ENCODE measurements around the gene RADIL.
"Not testable (repeated sequence)": the region's sequence is repeated elsewhere in the genome, so short reads cannot be mapped to it uniquely, and the experiment has no call there.

Gene RADIL

DNA sequence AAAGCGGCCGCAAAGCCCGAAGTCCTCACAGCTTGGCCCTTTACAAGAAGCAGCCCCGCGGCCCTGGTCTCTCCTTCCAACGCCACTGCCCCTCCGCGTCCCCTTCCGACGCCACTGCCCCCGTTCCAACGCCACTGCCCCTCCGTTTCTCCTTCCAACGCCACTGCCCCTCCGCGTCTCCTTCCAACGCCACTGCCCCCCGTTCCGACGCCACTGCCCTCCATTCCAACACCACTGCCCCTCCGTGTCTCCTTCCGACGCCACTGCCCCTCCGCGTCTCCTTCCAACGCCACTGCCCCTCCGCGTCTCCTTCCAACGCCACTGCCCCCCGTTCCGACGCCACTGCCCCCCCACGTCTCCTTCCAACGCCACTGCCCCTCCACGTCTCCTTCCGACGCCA is 75.0 kb downstream of the RADIL start:
- DNase-seq (ENCODE audit: low read depth), result no peak

DNA sequence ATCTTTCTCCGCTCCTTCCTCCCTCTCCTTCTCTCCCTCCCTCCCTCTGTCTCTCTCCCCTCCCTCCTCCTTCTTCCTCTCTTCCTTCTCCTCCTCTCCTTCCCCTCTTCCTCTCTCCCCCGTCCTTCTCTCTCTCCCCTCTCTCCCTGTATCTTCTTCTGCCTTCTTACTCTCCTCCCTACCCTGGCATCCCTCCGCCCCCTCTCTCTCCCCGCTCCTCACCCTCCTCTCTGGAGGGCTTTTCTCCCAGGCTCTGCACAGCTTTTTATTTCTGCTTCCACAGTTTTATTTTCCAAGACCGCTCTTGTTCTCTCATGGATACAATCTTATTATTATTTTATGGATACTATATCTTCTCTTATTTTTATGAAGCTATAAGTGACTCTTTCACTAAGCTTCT is 75.5 kb downstream of the RADIL start:
- DNase-seq (ENCODE audit: low read depth), result no peak

GRCh38 chr7:4807598-4808016 is 75.9 kb downstream of the RADIL start:
- no peak for DNase-seq (ENCODE audit: low read depth)

- DNase-seq (ENCODE audit: low read depth), result no peak
These were observed 76.4 kb downstream of the RADIL start for GRCh38 chr7:4806983-4807597.

DNA sequence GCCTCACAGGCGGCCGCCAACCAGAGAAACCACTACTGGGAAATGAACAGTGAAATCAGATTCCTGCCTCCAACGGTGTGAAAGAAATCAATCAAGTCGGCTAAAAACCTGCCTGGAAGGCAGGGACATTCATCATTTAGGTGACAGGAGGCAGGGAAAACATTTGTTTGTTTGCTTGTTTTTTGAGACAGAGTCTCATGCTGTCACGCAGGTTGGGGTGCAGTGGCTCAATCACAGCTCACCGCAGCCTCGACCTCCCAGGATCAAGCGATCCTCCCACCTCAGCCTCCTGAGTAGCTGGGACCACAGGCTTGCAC is 77.6 kb downstream of the RADIL start:
- DNase-seq (ENCODE audit: low read depth), result no peak

DNA sequence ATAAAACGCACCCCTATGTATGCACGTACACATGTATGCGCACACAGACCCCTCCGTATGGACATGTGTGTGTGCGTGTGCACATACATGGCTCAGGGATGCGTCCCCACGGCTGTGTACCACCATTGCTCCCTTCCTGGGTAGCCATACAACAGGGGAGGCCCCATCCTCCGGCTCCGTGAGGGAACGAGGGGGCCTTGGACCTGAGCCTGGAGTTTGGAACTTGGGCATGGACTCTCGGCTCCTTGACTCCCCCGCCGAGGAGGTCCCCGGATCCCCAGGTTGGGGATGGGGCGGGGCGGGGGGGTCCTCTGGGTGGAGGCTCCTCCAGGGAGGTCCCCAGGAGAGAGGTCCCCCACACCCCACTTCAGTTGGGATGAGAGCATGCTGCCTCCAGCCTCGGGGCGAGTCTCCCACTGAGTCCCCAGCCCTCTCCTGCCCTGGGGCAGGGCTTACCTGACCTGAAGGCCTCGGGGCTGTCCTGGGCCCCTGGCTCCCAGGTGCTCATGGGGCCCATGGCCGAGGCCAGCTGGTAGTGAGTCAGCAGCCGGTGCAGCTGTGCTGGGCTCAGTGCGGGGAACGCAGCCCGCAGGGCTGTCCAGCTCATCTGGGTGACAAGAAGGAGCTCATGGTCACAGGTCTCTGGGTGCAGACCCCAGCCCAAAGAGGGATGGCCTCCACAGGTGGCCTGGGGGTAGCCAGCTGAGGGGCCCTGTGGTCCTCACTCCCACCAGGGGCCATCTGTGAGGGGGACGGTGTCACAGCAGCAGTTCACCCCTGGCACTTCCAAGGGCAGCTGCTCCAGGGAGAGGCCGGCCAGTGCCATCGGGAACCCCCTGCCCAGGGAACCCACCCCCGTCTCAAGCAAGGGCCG is 78.2 kb downstream of the RADIL start:
- no peak for DNase-seq (ENCODE audit: low read depth)

DNA sequence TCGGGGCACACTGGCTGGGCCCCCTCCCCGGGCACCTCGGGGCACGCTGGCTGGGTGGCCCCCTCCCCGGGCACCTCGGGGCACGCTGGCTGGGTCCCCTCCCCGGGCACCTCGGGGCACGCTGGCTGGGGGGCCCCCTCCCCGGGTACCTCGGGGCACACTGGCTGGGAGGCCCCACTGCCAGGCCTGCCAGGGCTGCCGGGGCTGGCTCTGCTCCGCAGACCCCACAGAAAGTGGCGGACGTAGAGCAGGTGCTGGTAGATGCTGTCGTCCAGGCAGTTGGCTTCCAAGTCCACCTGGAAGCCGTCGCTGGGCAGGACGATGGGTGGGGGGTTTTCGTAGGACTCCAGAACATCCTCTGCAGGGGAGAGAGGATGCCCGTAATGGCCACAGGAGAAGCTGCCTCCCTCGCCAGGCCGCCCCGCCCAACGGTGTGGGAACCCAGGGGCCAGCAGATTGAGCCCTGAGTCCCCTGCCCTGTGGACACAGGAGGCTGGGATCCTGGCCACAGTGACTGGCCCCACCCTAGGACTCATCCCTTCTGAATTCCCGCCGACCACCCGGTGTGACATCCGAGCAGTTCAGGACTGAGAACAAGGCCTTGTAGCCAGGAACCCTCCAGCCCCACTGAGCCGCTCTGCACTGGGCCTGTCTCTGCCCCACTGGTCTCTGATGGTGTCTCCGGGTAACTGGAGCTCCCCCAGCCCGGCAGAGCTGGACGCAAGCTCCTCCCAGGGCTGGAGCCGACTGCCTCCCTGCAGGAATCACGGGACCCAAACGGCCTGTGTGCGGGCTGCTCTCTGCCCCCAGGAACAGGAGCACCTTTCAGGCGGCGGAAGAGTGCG is 79.9 kb downstream of the RADIL start:
- no peak for DNase-seq (ENCODE audit: low read depth)

GRCh38 chr7:4802577-4802976 is 80.9 kb downstream of the RADIL start:
- DNase-seq (ENCODE audit: low read depth), result not testable (repeated sequence)

DNA sequence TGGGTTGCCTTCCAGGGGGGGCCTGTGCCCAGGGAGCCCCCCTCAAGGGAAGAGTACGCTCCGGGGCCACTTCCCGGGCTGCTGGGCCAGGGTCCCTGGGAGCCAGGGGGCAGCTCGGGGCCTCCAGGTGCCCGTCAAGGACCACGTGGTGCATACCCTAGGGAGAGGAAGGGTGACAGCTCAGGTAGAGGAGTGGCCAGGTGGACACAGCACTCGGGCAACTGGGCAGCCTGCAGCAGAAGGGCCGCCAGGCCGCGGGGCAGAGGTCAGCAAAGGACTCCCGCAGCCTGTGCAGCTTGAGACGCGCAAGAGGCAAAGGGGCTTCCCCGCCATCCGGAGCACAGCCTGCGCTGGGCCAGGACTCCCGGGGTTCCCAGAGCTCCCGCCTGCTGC is 81.7 kb downstream of the RADIL start:
- no peak for DNase-seq (ENCODE audit: low read depth)

DNA sequence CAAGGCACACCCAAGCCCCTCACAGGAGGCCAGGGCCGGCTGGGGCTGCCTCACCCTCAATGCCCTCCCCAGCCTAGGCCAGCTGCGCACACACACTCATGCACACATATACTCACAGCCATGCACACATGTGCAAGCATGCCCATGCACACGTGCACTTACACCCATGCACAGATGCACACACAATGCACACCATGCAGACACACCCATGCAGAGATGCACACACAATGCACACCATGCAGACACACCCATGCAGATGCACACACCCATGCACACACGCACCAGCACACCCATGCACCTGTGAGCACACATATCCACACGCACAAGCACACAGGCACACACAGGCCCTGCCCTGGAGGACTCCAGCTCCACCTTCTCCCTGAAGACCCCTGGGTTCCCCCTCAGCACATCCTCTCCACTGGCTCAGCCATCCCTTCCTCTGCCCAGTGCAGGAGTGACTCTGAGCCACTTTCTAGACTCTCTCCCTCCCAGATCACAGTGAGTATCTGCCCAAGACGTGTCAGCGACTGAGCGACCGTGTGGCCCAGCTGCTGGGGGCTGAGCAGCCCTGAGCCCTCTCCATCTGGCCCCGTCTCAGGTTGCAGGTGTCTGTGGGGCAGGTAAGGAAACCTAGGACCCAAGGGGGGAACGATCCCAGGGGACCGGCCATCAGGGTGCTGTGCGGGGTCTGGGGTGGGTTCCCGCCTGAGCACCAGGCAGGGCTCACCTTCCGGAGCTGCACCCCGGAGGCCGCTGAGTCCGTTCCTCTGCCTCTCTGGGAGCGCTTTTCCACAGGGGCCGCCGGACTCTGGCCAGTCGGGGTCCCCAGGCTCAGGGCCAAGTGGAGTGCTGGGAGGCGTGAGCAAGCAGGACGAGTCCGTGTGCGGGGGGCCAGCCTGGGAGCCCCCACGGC is 82.3 kb downstream of the RADIL start:
- no peak for DNase-seq (ENCODE audit: low read depth)

GRCh38 chr7:4800487-4800886 is 83.0 kb downstream of the RADIL start:
- no peak for DNase-seq (ENCODE audit: low read depth)

- no peak for DNase-seq (ENCODE audit: low read depth)
These were observed 83.8 kb downstream of the RADIL start for GRCh38 chr7:4799508-4800268.

GRCh38 chr7:4798706-4799235 is 84.7 kb downstream of the RADIL start:
- DNase-seq (ENCODE audit: low read depth), result no peak

- DNase-seq (ENCODE audit: low read depth), result peak; percentile 47
These were observed 85.4 kb downstream of the RADIL start for GRCh38 chr7:4797858-4798705.

- DNase-seq (ENCODE audit: low read depth), result no peak
These were observed 87.1 kb downstream of the RADIL start for GRCh38 chr7:4796453-4796852.

GRCh38 chr7:4794591-4795350 is 88.7 kb downstream of the RADIL start:
- DNase-seq (ENCODE audit: low read depth), result peak; percentile 21

DNA sequence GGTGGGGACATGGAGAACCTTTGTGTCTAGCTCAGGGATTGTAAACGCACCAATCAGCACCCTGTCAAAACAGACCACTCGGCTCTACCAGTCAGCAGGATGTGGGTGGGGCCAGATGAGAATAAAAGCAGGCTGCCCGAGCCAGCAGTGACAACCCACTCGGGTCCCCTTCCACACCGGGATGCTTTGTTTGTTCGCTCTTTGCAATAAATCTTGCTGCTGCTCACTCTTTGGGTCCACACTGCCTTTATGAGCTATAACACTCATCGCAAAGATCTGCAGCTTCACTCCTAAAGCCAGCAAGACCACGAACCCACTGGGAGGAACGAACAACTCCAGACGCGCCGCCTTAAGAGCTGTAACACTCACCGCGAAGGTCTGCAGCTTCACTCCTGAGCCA is 89.3 kb downstream of the RADIL start:
- not testable (repeated sequence) for DNase-seq (ENCODE audit: low read depth)

DNA sequence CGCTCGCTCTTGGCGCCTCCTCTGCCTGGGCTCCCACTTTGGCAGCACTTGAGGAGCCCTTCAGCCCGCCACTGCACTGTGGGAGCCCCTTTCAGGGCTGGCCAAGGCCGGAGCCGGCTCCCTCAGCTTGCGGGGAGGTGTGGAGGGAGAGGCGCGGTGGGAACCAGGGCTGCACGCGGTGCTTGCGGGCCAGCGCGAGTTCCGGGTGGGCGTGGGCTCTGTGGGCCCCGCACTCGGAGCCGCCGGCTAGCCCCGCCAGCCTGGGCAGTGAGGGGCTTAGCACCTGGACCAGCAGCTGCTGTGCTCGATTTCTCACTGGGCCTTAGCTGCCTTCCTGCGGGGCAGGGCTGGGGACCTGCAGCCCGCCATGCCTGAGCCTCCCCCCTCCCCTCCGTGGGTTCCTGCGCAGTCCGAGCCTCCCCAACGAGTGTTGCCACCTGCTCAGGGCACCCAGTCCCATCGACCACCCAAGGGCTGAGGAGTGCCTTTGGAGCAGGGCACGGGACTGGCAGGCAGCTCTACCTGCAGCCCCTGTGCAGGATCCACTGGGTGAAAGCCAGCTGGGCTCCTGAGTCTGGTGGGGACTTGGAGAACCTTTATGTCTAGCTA is 90.0 kb downstream of the RADIL start:
- DNase-seq (ENCODE audit: low read depth), result not testable (repeated sequence)

Data from ELR (cell line).